AG04449 (cell line): Measurements from ENCODE around the gene ATXN2.

ENCODE experiments used
- CTCF ChIA-PET: fragments of 350-600 bp; formaldehyde crosslinking; extraction: SDS; loops from one replicate; lab custom pipeline; 2021; ENCODE audit warnings: antibody characterized with exemption; lab: Yijun Ruan, JAX
- POLR2A ChIA-PET: fragments of 400-600, 350-600 bp; formaldehyde crosslinking; extraction: SDS; loops from one replicate; lab custom pipeline; 2020; ENCODE audit warnings: antibody characterized with exemption, inconsistent platforms; lab: Yijun Ruan, JAX
- DNase-seq: peaks from one replicate; pipeline ENCODE4 v3.0.0-alpha.2; 2010; ENCODE audit warnings: low read depth, low spot score
- H3K4me3 ChIP-seq: 2 replicates; pipeline ENCODE4 v1.5.1; 2011; ENCODE audit warnings: low read depth, mild to moderate bottlenecking, control low read depth, low read length
- CTCF ChIP-seq: IDR thresholded peaks from one replicate; pipeline ENCODE4 v1.5.1; 2011; ENCODE audit warnings: mild to moderate bottlenecking, moderate library complexity, low read length, control low read depth, inconsistent platforms; ENCODE audit not compliant: insufficient read depth; ENCODE audit errors: missing control alignments

Gene ATXN2

GRCh38 chr12:111435661-111436201 lies 163.4 kb downstream of the ATXN2 start:
- CTCF ChIA-PET, result interaction anchor here (2.7 to 33.6 kb wide), 3 partner anchors 9 to 34 kb away, joined by 19 to 899 read pairs (median 20); partner anchors contain the start of gene SH2B3
- DNase-seq, result no peak
- POLR2A ChIA-PET, result interaction anchor here (1.3 kb wide), 1 partner anchor 22 kb away, joined by 3 read pairs; no protein-coding TSS in a partner anchor

GRCh38 chr12:111434680-111435338 lies 164.3 kb downstream of the ATXN2 start:
- POLR2A ChIA-PET, result interaction anchor here (0.9 to 1.3 kb wide), 3 partner anchors 21 to 31 kb away, joined by 3 to 4 read pairs (median 3); no protein-coding TSS in a partner anchor
- peak overlapping the region; percentile 29 for H3K4me3 ChIP-seq
- no peak for DNase-seq
- CTCF ChIA-PET, result interaction anchor here (0.8 to 33.6 kb wide), 5 partner anchors 10 to 33 kb away, joined by 3 to 899 read pairs (median 19); partner anchors contain the start of gene SH2B3
- TF ChIP-seq CTCF, result no peak

More at GRCh38 chr12:111435661-111436201, 163.4 kb downstream of the ATXN2 start:
- no peak overlapping the region for H3K4me3 ChIP-seq
- TF ChIP-seq CTCF, result no peak

- H3K4me3 ChIP-seq, result no peak overlapping the region
- CTCF ChIA-PET, result interaction anchor here (1.0 to 33.6 kb wide), 4 partner anchors 11 to 32 kb away, joined by 3 to 899 read pairs (median 20); partner anchors contain the start of gene SH2B3
- DNase-seq, result no peak
Measured at GRCh38 chr12:111434049-111434448, 165.1 kb downstream of the ATXN2 start.

GRCh38 chr12:111431772-111432171 lies 167.3 kb downstream of the ATXN2 start:
- ChIA-PET POLR2A (no interaction called here), CTCF (interaction anchor here (0.6 to 33.6 kb wide), 3 partner anchors 14 to 30 kb away, joined by 3 to 899 read pairs (median 3); partner anchors contain the start of gene SH2B3)
- no peak for TF ChIP-seq CTCF
- DNase-seq, result no peak
- no peak overlapping the region for H3K4me3 ChIP-seq

More at GRCh38 chr12:111434049-111434448, 165.1 kb downstream of the ATXN2 start:
- POLR2A ChIA-PET, result interaction anchor here (0.9 to 1.3 kb wide), 3 partner anchors 20 to 30 kb away, joined by 3 to 4 read pairs (median 3); no protein-coding TSS in a partner anchor
- no peak for TF ChIP-seq CTCF

- no peak overlapping the region for H3K4me3 ChIP-seq
- no peak for TF ChIP-seq CTCF
- CTCF ChIA-PET, result interaction anchor here (0.6 to 33.6 kb wide), 7 partner anchors 13 to 32 kb away, joined by 3 to 899 read pairs (median 3); partner anchors contain the start of gene SH2B3
- no peak for DNase-seq
- POLR2A ChIA-PET, result no interaction called here
Measured at GRCh38 chr12:111430433-111431353, 168.4 kb downstream of the ATXN2 start.
